OCI-LY3 (cell line): Measurements from ENCODE around the gene RERE.

Source experiments
- EZH2phosphoT487 ChIP-seq: fragments of 200-600 bp; shearing (Covaris generic); IDR thresholded peaks from 2 replicates; pipeline ENCODE4 v1.6.1; 2018; ENCODE audit warnings: antibody characterized with exemption, mixed run types, low read depth
- TF ChIP-seq, protein P1 (sequence below): fragments of 200-600, 300-600 bp; sonication (generic); IDR thresholded peaks from 2 replicates; pipeline ENCODE4 v1.5.1; 2014; ENCODE audit warnings: antibody characterized with exemption, low read length, low read depth

DNA sequence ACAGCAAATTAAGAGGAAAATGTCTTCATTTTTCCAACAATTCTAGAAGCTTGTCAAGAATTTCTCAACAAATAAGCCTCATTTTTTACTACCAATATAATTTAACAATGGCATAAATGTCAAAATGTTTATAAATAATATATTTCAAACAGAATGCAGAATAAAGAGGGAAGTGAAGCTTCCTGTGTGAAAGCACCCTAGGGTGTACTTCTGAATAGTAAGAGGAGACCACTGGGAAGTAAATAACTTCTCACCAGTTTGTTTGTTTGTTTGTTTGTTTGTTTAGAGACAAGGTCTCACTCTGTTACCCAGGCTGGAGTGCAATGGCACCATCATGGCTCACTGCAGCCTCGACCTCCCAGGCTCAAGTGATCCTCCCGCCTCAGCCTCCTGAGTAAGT lies 255.2 kb downstream of the RERE start:
- TF ChIP-seq, protein P1, sequence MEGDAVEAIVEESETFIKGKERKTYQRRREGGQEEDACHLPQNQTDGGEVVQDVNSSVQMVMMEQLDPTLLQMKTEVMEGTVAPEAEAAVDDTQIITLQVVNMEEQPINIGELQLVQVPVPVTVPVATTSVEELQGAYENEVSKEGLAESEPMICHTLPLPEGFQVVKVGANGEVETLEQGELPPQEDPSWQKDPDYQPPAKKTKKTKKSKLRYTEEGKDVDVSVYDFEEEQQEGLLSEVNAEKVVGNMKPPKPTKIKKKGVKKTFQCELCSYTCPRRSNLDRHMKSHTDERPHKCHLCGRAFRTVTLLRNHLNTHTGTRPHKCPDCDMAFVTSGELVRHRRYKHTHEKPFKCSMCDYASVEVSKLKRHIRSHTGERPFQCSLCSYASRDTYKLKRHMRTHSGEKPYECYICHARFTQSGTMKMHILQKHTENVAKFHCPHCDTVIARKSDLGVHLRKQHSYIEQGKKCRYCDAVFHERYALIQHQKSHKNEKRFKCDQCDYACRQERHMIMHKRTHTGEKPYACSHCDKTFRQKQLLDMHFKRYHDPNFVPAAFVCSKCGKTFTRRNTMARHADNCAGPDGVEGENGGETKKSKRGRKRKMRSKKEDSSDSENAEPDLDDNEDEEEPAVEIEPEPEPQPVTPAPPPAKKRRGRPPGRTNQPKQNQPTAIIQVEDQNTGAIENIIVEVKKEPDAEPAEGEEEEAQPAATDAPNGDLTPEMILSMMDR = no peak
- TF ChIP-seq EZH2phosphoT487 = no peak
